Gastroesophageal sphincter (tissue), 4 donors: ENCODE results near the gene P2RX1. TPM values are rescaled to one million over a fixed set of nuclear protein-coding genes. Genes with fewer than 3 reads are reported as not detected.

Source experiments
- ATAC-seq: fragments of 150-250 bp; one replicate; pipeline ENCODE4 v1.9.1; 2016; ENCODE audit warnings: mild to moderate bottlenecking, moderate library complexity
- H3K27ac ChIP-seq, 4 donors: fragments of 200-600 bp; sonication (generic) in 3 of 4; 1 replicate in 3 of 4; 2 replicates in 1 of 4; pipeline ENCODE4 v1.5.1; 2016 to 2019
- H3K27me3 ChIP-seq: fragments of 200-600 bp; sonication (generic); one replicate; pipeline ENCODE4 v1.5.1; 2019
- H3K36me3 ChIP-seq, 2 donors: fragments of 200-600 bp; sonication (generic); one replicate each; pipeline ENCODE4 v1.5.1; 2019; ENCODE audit warnings: control low read depth in 1 of 2
- H3K4me1 ChIP-seq, 3 donors: fragments of 200-600 bp; sonication (generic); 1 replicate in 2 of 3; 2 replicates in 1 of 3; pipeline ENCODE4 v1.5.1; 2016 to 2019; ENCODE audit warnings: control low read depth in 2 of 3
- H3K4me3 ChIP-seq, 2 donors: fragments of 200-600 bp; sonication (generic); one replicate each; pipeline ENCODE4 v1.5.1; 2019; ENCODE audit warnings: mild to moderate bottlenecking in 1 of 2, moderate library complexity in 1 of 2
- H3K9me3 ChIP-seq, 3 donors: fragments of 200-600 bp; sonication (generic); one replicate each; pipeline ENCODE4 v1.5.1; 2017 to 2019; ENCODE audit warnings: control low read depth in 2 of 3
- CTCF ChIP-seq, 4 experiments: fragments of 200-600 bp in 2 of 4; fragments of 450-650 bp in 2 of 4; sonication (generic) in 1 of 4; IDR thresholded peaks; one replicate each; pipeline ENCODE4 v1.5.1; 2017 to 2019; ENCODE audit warnings: antibody characterized with exemption in 4 of 4, mild to moderate bottlenecking in 2 of 4, moderate library complexity in 2 of 4
- EP300 ChIP-seq: sonication (generic); formaldehyde crosslinking; IDR thresholded peaks from one replicate; pipeline ENCODE4 v1.6.1; 2017; ENCODE audit warnings: antibody characterized with exemption, mild to moderate bottlenecking
- POLR2A ChIP-seq, 2 donors: fragments of 450-650 bp; IDR thresholded peaks; one replicate each; pipeline ENCODE4 v1.6.1; 2017; ENCODE audit warnings: antibody characterized with exemption in 2 of 2, mild to moderate bottlenecking in 2 of 2, moderate library complexity in 1 of 2
- POLR2AphosphoS5 ChIP-seq: sonication (generic); formaldehyde crosslinking; IDR thresholded peaks from one replicate; pipeline ENCODE4 v1.6.1; 2017; ENCODE audit warnings: antibody characterized with exemption
- WGBS, 2 donors: methylation state at CpG; one replicate each; pipeline ENCODE4 v1.1.5; 2018; ENCODE audit warnings: low coverage in 1 of 2; 5-methylcytosine and 5-hydroxymethylcytosine counted together
- total RNA-seq, 4 donors: library from RNA; depleted of rRNA; stranded (reverse); fragments of >200 nt; gene quantifications; one replicate each; pipeline ENCODE4 v1.1.0, GENCODE V29; 2016

Gene P2RX1
- total RNA-seq, 4 donors from 2014 or later: 1.6 to 11.6 (median 3.2) TPM

- peaks cover 0 to 68% (median 6%) of the 10 kb centered on the region in 3 donors for H3K4me1 ChIP-seq
- TF ChIP-seq POLR2AphosphoS5 (no peak), POLR2A (IDR thresholded peaks at IDR 0.05) (no peak)
These were observed 46.6 kb upstream of the P2RX1 start for GRCh38 chr17:3962965-3963236.

GRCh38 chr17:3962217-3962964, 46.1 kb upstream of the P2RX1 start:
- peaks cover 47% of the 10 kb centered on the region for H3K27me3 ChIP-seq
- peak overlapping the region in 2 of 4 donors; percentile 68 for H3K27ac ChIP-seq
- ATAC-seq: no peak
- no peak for TF ChIP-seq EP300
- TF ChIP-seq POLR2A (IDR thresholded peaks at IDR 0.05): no peak
- no peak for TF ChIP-seq POLR2AphosphoS5
- no peak for TF ChIP-seq CTCF (IDR thresholded peaks at IDR 0.05)
- no peaks in the 10 kb centered on the region for H3K9me3 ChIP-seq
- H3K4me1 ChIP-seq: peaks cover 0 to 68% (median 6%) of the 10 kb centered on the region in 3 donors
- 44 to 73% methylated on average over 2 to 5 of the region's 11 CpGs for WGBS, 2 donors
- H3K36me3 ChIP-seq: no peaks in the 10 kb centered on the region
- peak overlapping the region in 1 of 2 donors; percentile 60 for H3K4me3 ChIP-seq

More at GRCh38 chr17:3962965-3963236, 46.6 kb upstream of the P2RX1 start:
- Histone ChIP-seq H3K27me3 (peaks cover 47% of the 10 kb centered on the region), H3K27ac (peak overlapping the region in 2 of 4 donors; percentile 68), H3K9me3 (no peaks in the 10 kb centered on the region), H3K4me3 (peak overlapping the region in 1 of 2 donors; percentile 60), H3K36me3 (no peaks in the 10 kb centered on the region)
- ATAC-seq: no peak

- Histone ChIP-seq H3K36me3 (no peaks in the 10 kb centered on the region), H3K4me3 (peak overlapping the region in 1 of 2 donors; percentile 60), H3K27me3 (peaks cover 47% of the 10 kb centered on the region), H3K9me3 (no peaks in the 10 kb centered on the region), H3K4me1 (peaks cover 0 to 68% (median 6%) of the 10 kb centered on the region in 3 donors), H3K27ac (peak overlapping the region in 1 of 4 donors; percentile 26)
- TF ChIP-seq CTCF (IDR thresholded peaks at IDR 0.05): no peak
- TF ChIP-seq POLR2AphosphoS5: no peak
- no peak for TF ChIP-seq POLR2A (IDR thresholded peaks at IDR 0.05)
- TF ChIP-seq EP300: no peak
- no peak for ATAC-seq
- WGBS, 2 donors: 17 to 50% methylated on average over 1 to 2 of the region's 5 CpGs
These were observed 45.3 kb upstream of the P2RX1 start for GRCh38 chr17:3961564-3962047.

GRCh38 chr17:3960764-3961163, 44.5 kb upstream of the P2RX1 start:
- H3K27ac ChIP-seq: peak overlapping the region in 3 of 4 donors; percentile 26 to 47 (median 43)
- no peak for ATAC-seq
- 56 to 58% methylated on average over 8 to 12 of the region's 14 CpGs for WGBS, 2 donors

More at GRCh38 chr17:3960764-3961163, 44.5 kb upstream of the P2RX1 start:
- no peaks in the 10 kb centered on the region for H3K36me3 ChIP-seq
- TF ChIP-seq EP300 (no peak), POLR2AphosphoS5 (no peak), POLR2A (IDR thresholded peaks at IDR 0.05) (no peak), CTCF (IDR thresholded peaks at IDR 0.05) (no peak)
- peaks cover 47% of the 10 kb centered on the region for H3K27me3 ChIP-seq
- H3K4me3 ChIP-seq: peak overlapping the region in 1 of 2 donors; percentile 14
- no peaks in the 10 kb centered on the region for H3K9me3 ChIP-seq
- H3K4me1 ChIP-seq: peaks cover 0 to 71% (median 6%) of the 10 kb centered on the region in 3 donors
